ENCODE results near the gene REXO5.

GRCh38 chr16:20811889-20812439 is 5.6 kb downstream of the REXO5 start:
- TF ChIP-seq CTCF (IDR thresholded peaks at IDR 0.05) (no peak), EZH2 (IDR thresholded peaks at IDR 0.05; ENCODE audit: borderline replicate concordance, insufficient read depth, low read depth, low read length, poor library complexity, severe bottlenecking) (no peak)

Measured in B cell (primary cell).